Measurements from ENCODE around the gene NXPE4. TPM values are rescaled to one million over a fixed set of nuclear protein-coding genes. Genes with fewer than 3 reads are reported as not detected.

NXPE4 gene
- total and polyA plus RNA-seq, 9 of the 15 experiments (the other 6 are each of a cell fraction or from before 2014, with no cell fraction given): not detected

GRCh38 chr11:114587398-114587953 lies 8.1 kb downstream of the NXPE4 start (continued):
- TF ChIP-seq, protein P1, sequence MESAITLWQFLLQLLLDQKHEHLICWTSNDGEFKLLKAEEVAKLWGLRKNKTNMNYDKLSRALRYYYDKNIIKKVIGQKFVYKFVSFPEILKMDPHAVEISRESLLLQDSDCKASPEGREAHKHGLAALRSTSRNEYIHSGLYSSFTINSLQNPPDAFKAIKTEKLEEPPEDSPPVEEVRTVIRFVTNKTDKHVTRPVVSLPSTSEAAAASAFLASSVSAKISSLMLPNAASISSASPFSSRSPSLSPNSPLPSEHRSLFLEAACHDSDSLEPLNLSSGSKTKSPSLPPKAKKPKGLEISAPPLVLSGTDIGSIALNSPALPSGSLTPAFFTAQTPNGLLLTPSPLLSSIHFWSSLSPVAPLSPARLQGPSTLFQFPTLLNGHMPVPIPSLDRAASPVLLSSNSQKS (CRISPR knock-in tag; IDR thresholded peaks at IDR 0.05): no peak
- TF ChIP-seq CBX5 (IDR thresholded peaks at IDR 0.05; ENCODE audit: borderline replicate concordance, low read depth) (peak; percentile 80), GTF2F1 (IDR thresholded peaks at IDR 0.05; ENCODE audit: low read depth, low read length) (no peak), NCOA4 (IDR thresholded peaks at IDR 0.05; ENCODE audit: partially characterized antibody) (no peak), ZNF175 (CRISPR knock-in tag; IDR thresholded peaks at IDR 0.05; ENCODE audit: low read depth) (no peak), CXXC5 (CRISPR knock-in tag; IDR thresholded peaks at IDR 0.05) (no peak), TSC22D4 (tag; IDR thresholded peaks at IDR 0.05) (no peak), CBX3 (IDR thresholded peaks at IDR 0.05; ENCODE audit: borderline replicate concordance in 1 of 2, low read length in 2 of 2) (peak in 1 of 2 experiments; percentile 54; a peak in 1 of 3 replicates)
- TF ChIP-seq, protein P2, sequence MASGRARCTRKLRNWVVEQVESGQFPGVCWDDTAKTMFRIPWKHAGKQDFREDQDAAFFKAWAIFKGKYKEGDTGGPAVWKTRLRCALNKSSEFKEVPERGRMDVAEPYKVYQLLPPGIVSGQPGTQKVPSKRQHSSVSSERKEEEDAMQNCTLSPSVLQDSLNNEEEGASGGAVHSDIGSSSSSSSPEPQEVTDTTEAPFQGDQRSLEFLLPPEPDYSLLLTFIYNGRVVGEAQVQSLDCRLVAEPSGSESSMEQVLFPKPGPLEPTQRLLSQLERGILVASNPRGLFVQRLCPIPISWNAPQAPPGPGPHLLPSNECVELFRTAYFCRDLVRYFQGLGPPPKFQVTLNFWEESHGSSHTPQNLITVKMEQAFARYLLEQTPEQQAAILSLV (tag; IDR thresholded peaks at IDR 0.05): no peak
- TF ChIP-seq, protein P3, sequence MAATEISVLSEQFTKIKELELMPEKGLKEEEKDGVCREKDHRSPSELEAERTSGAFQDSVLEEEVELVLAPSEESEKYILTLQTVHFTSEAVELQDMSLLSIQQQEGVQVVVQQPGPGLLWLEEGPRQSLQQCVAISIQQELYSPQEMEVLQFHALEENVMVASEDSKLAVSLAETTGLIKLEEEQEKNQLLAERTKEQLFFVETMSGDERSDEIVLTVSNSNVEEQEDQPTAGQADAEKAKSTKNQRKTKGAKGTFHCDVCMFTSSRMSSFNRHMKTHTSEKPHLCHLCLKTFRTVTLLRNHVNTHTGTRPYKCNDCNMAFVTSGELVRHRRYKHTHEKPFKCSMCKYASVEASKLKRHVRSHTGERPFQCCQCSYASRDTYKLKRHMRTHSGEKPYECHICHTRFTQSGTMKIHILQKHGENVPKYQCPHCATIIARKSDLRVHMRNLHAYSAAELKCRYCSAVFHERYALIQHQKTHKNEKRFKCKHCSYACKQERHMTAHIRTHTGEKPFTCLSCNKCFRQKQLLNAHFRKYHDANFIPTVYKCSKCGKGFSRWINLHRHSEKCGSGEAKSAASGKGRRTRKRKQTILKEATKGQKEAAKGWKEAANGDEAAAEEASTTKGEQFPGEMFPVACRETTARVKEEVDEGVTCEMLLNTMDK (IDR thresholded peaks at IDR 0.05; ENCODE audit: borderline replicate concordance, insufficient read depth, low read depth, low read length, poor library complexity, severe bottlenecking): no peak

All from K562 (cell line).